Measurements from ENCODE around the gene LRRC49.

LRRC49 gene

GRCh38 chr15:71091601-71092000, 199.0 kb downstream of the LRRC49 start:
- DNase-seq (ENCODE audit: low read depth, low spot score), result no peak

GRCh38 chr15:71092056-71092600, 199.5 kb downstream of the LRRC49 start:
- no peak for DNase-seq (ENCODE audit: low read depth, low spot score)

- DNase-seq (ENCODE audit: low read depth, low spot score), result no peak
These were observed 200.7 kb downstream of the LRRC49 start for GRCh38 chr15:71093054-71094024.

GRCh38 chr15:71094137-71094536, 201.5 kb downstream of the LRRC49 start:
- no peak for DNase-seq (ENCODE audit: low read depth, low spot score)

GRCh38 chr15:71096676-71097075, 204.1 kb downstream of the LRRC49 start:
- no peak for DNase-seq (ENCODE audit: low read depth, low spot score)

GRCh38 chr15:71097890-71098289, 205.3 kb downstream of the LRRC49 start:
- DNase-seq (ENCODE audit: low read depth, low spot score), result no peak

- DNase-seq (ENCODE audit: low read depth, low spot score), result no peak
These were observed 206.3 kb downstream of the LRRC49 start for GRCh38 chr15:71098920-71099319.

All from smooth muscle cell of the brain vasculature (primary cell).